Mesenteric fat pad (tissue), 1 donor: ENCODE data around the gene ADSL. TPM values are rescaled to one million over a fixed set of nuclear protein-coding genes. Genes with fewer than 3 reads are reported as not detected.

ENCODE experiments used
- DNase-seq: peaks from one replicate; pipeline ENCODE4 v3.0.0-alpha.2; 2020; ENCODE audit warnings: low spot score
- total RNA-seq: library from RNA; stranded (reverse); fragmentation: NEBNext Ultra II Directional; extraction: Animal tissue kit (Norgen Biotek cat#: 25700); gene quantifications from one replicate; pipeline ENCODE4 v1.2.1, GENCODE V29; 2021
- donor health status: DM: yes; HTN: yes; CAD: no.

The ADSL gene
- total RNA-seq, 1 donor from 2014 or later: 55.1 TPM

GRCh38 chr22:40403651-40404050 lies 57.4 kb downstream of the ADSL start:
- peak; percentile 60 for DNase-seq

GRCh38 chr22:40404251-40405177 lies 58.2 kb downstream of the ADSL start:
- peak; percentile 81 for DNase-seq

- DNase-seq: peak; percentile 85
Observed at GRCh38 chr22:40405178-40406062, 59.1 kb downstream of the ADSL start.

GRCh38 chr22:40406063-40406890 lies 60.0 kb downstream of the ADSL start:
- peak; percentile 87 for DNase-seq

GRCh38 chr22:40407021-40407761 lies 60.9 kb downstream of the ADSL start:
- peak; percentile 77 for DNase-seq

- peak; percentile 81 for DNase-seq
Observed at GRCh38 chr22:40407831-40408717, 61.8 kb downstream of the ADSL start.

- DNase-seq: peak; percentile 79
Observed at GRCh38 chr22:40408718-40409612, 62.7 kb downstream of the ADSL start.

- DNase-seq: peak; percentile 84
Observed at GRCh38 chr22:40409613-40410113, 63.4 kb downstream of the ADSL start.

GRCh38 chr22:40410272-40410671 lies 64.0 kb downstream of the ADSL start:
- DNase-seq: peak; percentile 78

- DNase-seq: peak; percentile 60
Observed at GRCh38 chr22:40410731-40411505, 64.6 kb downstream of the ADSL start.

GRCh38 chr22:40411506-40411861 lies 65.2 kb downstream of the ADSL start:
- no peak for DNase-seq

GRCh38 chr22:40412441-40412840 lies 66.1 kb downstream of the ADSL start:
- DNase-seq: no peak

GRCh38 chr22:40413873-40414272 lies 67.6 kb downstream of the ADSL start:
- DNase-seq: peak; percentile 79

- DNase-seq: no peak
Observed at GRCh38 chr22:40414311-40414710, 68.0 kb downstream of the ADSL start.

GRCh38 chr22:40414838-40415505 lies 68.7 kb downstream of the ADSL start:
- peak; percentile 76 for DNase-seq

GRCh38 chr22:40415531-40416266 lies 69.4 kb downstream of the ADSL start:
- DNase-seq: no peak
